CD14-positive monocyte (primary cell): ENCODE results near the gene AKT1. TPM values are rescaled to one million over a fixed set of nuclear protein-coding genes. Genes with fewer than 3 reads are reported as not detected.

ENCODE experiments used
- DNase-seq, 3 donors: peaks; one replicate each; pipeline ENCODE4 v3.0.0-alpha.2; 2011 to 2022
- H2AFZ ChIP-seq: 2 replicates; pipeline ENCODE4 v1.6.0; 2012; ENCODE audit warnings: mild to moderate bottlenecking, low read depth, low read length, inconsistent platforms; ENCODE audit not compliant: insufficient read depth, poor library complexity, severe bottlenecking
- H3K27ac ChIP-seq, 2 donors: 1 replicate in 1 of 2; 2 replicates in 1 of 2; pipeline ENCODE4 v1.5.1; 2012 to 2013; ENCODE audit warnings: low read length in 2 of 2, control low read depth in 1 of 2, inconsistent platforms in 1 of 2, low read depth in 1 of 2, mild to moderate bottlenecking in 1 of 2
- H3K27me3 ChIP-seq, 2 donors: one replicate each; pipeline versions ENCODE4 v1.6.0 to v1.6.1; 2011 to 2013; ENCODE audit warnings: low read length in 2 of 2; ENCODE audit not compliant: control insufficient read depth in 2 of 2, insufficient read depth in 2 of 2
- H3K36me3 ChIP-seq, 2 donors: replicated peaks in 1 of 2; 1 replicate in 1 of 2; 2 replicates in 1 of 2; pipeline versions ENCODE4 v1.5.1 to v1.6.1; 2012 to 2013; ENCODE audit warnings: low read length in 2 of 2, control low read depth in 1 of 2, inconsistent platforms in 1 of 2, mild to moderate bottlenecking in 1 of 2; ENCODE audit not compliant: insufficient read depth in 2 of 2, control insufficient read depth in 1 of 2
- H3K4me1 ChIP-seq, 2 donors: 1 replicate in 1 of 2; 2 replicates in 1 of 2; pipeline versions ENCODE4 v1.5.1 to v1.6.1; 2012 to 2013; ENCODE audit warnings: low read length in 2 of 2, control low read depth in 1 of 2, inconsistent platforms in 1 of 2, mild to moderate bottlenecking in 1 of 2, moderate library complexity in 1 of 2; ENCODE audit not compliant: insufficient read depth in 2 of 2, control insufficient read depth in 1 of 2
- H3K4me2 ChIP-seq: replicated peaks from 2 replicates; pipeline ENCODE3; 2012; ENCODE audit warnings: low read length, moderate library complexity, mild to moderate bottlenecking; ENCODE audit not compliant: poor library complexity, severe bottlenecking; ENCODE audit errors: extremely low read depth
- H3K4me3 ChIP-seq, 3 experiments: fragments of 200-600 bp in 1 of 3; sonication (generic) in 1 of 3; replicated peaks in 1 of 3; 1 replicate in 2 of 3; 2 replicates in 1 of 3; pipeline ENCODE4 v1.5.1; 2011 to 2013; ENCODE audit warnings: low read length in 3 of 3, mild to moderate bottlenecking in 3 of 3, control low read depth in 2 of 3, low read depth in 2 of 3, inconsistent platforms in 1 of 3, moderate library complexity in 1 of 3
- H3K79me2 ChIP-seq: 2 replicates; pipeline ENCODE4 v1.6.0; 2012; ENCODE audit warnings: mild to moderate bottlenecking, control low read depth, inconsistent platforms, low read length, moderate library complexity; ENCODE audit not compliant: insufficient read depth
- H3K9ac ChIP-seq: 2 replicates; pipeline ENCODE4 v1.6.0; 2017; ENCODE audit warnings: low read length, mild to moderate bottlenecking; ENCODE audit not compliant: insufficient read depth, poor library complexity, severe bottlenecking
- H3K9me3 ChIP-seq, 2 donors: replicated peaks in 1 of 2; 1 replicate in 1 of 2; 2 replicates in 1 of 2; pipeline versions ENCODE4 v1.5.1 to v1.6.1; 2012 to 2013; ENCODE audit warnings: low read length in 2 of 2, control low read depth in 1 of 2; ENCODE audit not compliant: control insufficient read depth in 1 of 2, insufficient read depth in 1 of 2
- H4K20me1 ChIP-seq: 2 replicates; pipeline ENCODE4 v1.6.0; 2012; ENCODE audit warnings: mild to moderate bottlenecking, low read length, control low read depth, moderate library complexity; ENCODE audit not compliant: insufficient read depth
- H3K27ac Mint-ChIP-seq, 7 donors: one replicate each; pipeline ENCODE4 v1.8.0; 2020; ENCODE audit warnings: mild to moderate bottlenecking in 7 of 7, mixed read lengths in 7 of 7, moderate library complexity in 6 of 7, inconsistent platforms in 2 of 7
- H3K27me3 Mint-ChIP-seq, 3 donors: one replicate each; pipeline ENCODE4 v1.8.0; 2021 to 2022; ENCODE audit warnings: low read depth in 3 of 3, mild to moderate bottlenecking in 3 of 3, mixed read lengths in 3 of 3, moderate library complexity in 3 of 3, inconsistent platforms in 1 of 3
- H3K36me3 Mint-ChIP-seq, 2 donors: one replicate each; pipeline ENCODE4 v1.8.0; 2020; ENCODE audit warnings: mixed read lengths in 2 of 2, inconsistent platforms in 1 of 2, mild to moderate bottlenecking in 1 of 2
- H3K4me1 Mint-ChIP-seq: one replicate; pipeline ENCODE4 v1.8.0; 2020; ENCODE audit warnings: mild to moderate bottlenecking, mixed read lengths
- H3K4me3 Mint-ChIP-seq, 2 donors: one replicate each; pipeline ENCODE4 v1.8.0; 2020; ENCODE audit warnings: mild to moderate bottlenecking in 2 of 2, mixed read lengths in 2 of 2, moderate library complexity in 1 of 2
- H3K9me3 Mint-ChIP-seq, 7 donors: one replicate each; pipeline ENCODE4 v1.8.0; 2020 to 2022; ENCODE audit warnings: mixed read lengths in 7 of 7, mild to moderate bottlenecking in 6 of 7, moderate library complexity in 6 of 7, inconsistent platforms in 2 of 7
- CTCF ChIP-seq: fragments of 200-600 bp; IDR thresholded peaks from one replicate; pipeline ENCODE4 v1.8.0; 2022; ENCODE audit warnings: antibody characterized with exemption, mild to moderate bottlenecking
- WGBS: methylation state at CpG from one replicate; pipeline ENCODE4 v1.1.5; 2013; ENCODE audit warnings: missing lambda C conversion rate; ENCODE audit not compliant: insufficient coverage; 5-methylcytosine and 5-hydroxymethylcytosine counted together
- intact Hi-C, 2 donors: fragments of 100-400 bp; cut with micrococcal nuclease; formaldehyde crosslinking; loops; one replicate each; pipeline versions ENCODE4 v1.15.0 to v1.15.1; 2023
- polyA plus RNA-seq, 3 donors: library from polyadenylated mRNA; depleted of rRNA in 1 of 3; unstranded in 2 of 3; stranded (reverse) in 1 of 3; fragments of 300-500 nt in 2 of 3; fragments of >200 nt in 1 of 3; fragmentation: Illumina TruSeq in 2 of 3; gene quantifications; 1 replicate in 2 of 3; 2 replicates in 1 of 3; pipeline ENCODE4 v1.2.3, GENCODE V29; 2012 to 2021

Gene AKT1
- polyA plus RNA-seq, 3 donors, result 7.2 to 180 (median 26.4) TPM

- no peak overlapping the region for H2AFZ ChIP-seq
- peak overlapping the region; percentile 64 for H3K4me2 ChIP-seq
- DNase-seq, result no peak
- H3K27me3 Mint-ChIP-seq, result peaks cover 0 to 2% (median 0%) of the 10 kb centered on the region in 3 donors
- peaks cover 77% of the 10 kb centered on the region for H4K20me1 ChIP-seq
- intact Hi-C loops, result no loop called here
- peak overlapping the region; percentile 53 to 77 for H3K27ac ChIP-seq
- TF ChIP-seq CTCF, result no peak
- H3K36me3 Mint-ChIP-seq, result peaks cover 20 to 48% of the 10 kb centered on the region in 2 donors
- peak overlapping the region in 1 of 3 experiments; percentile 60 for H3K4me3 ChIP-seq
- H3K79me2 ChIP-seq, result peaks cover 87% of the 10 kb centered on the region
- H3K9ac ChIP-seq, result peak overlapping the region; percentile 24
- WGBS, result 87% methylated on average over 9 of the region's 14 CpGs
- H3K9me3 Mint-ChIP-seq, result no peaks in the 10 kb centered on the region
- peaks cover 47% of the 10 kb centered on the region for H3K4me1 Mint-ChIP-seq
- H3K9me3 ChIP-seq, result no peaks in the 10 kb centered on the region
- H3K4me3 Mint-ChIP-seq, result peak overlapping the region in 1 of 2 donors; percentile 67
- H3K36me3 ChIP-seq, result peaks cover 33% of the 10 kb centered on the region in 2 donors
- no peaks in the 10 kb centered on the region for H3K27me3 ChIP-seq
- peak overlapping the region in 6 of 7 donors; percentile 62 to 90 (median 82) for H3K27ac Mint-ChIP-seq
- H3K4me1 ChIP-seq, result peaks cover 33 to 46% of the 10 kb centered on the region in 2 donors
Measured at GRCh38 chr14:104788161-104788818, 7.3 kb downstream of the AKT1 start.

- peaks cover 35 to 36% of the 10 kb centered on the region in 2 donors for H3K36me3 ChIP-seq
- 53% methylated on average over 5 of the region's 7 CpGs for WGBS
- H2AFZ ChIP-seq, result no peak overlapping the region
- intact Hi-C loops, result no loop called here
- H3K4me2 ChIP-seq, result peak overlapping the region; percentile 64
- H3K4me3 ChIP-seq, result peak overlapping the region in 1 of 3 experiments; percentile 60
- peak overlapping the region; percentile 43 for H3K9ac ChIP-seq
- H3K79me2 ChIP-seq, result peaks cover 81% of the 10 kb centered on the region
- DNase-seq, result peak; percentile 67 to 76 (median 76)
- peak overlapping the region; percentile 53 to 77 for H3K27ac ChIP-seq
- no peak for TF ChIP-seq CTCF
- Mint-ChIP-seq H3K27ac (peak overlapping the region in 6 of 7 donors; percentile 62 to 90 (median 82)), H3K4me3 (peak overlapping the region in 1 of 2 donors; percentile 67), H3K36me3 (peaks cover 21 to 43% of the 10 kb centered on the region in 2 donors), H3K27me3 (peaks cover 0 to 2% (median 0%) of the 10 kb centered on the region in 3 donors), H3K4me1 (peaks cover 41% of the 10 kb centered on the region), H3K9me3 (no peaks in the 10 kb centered on the region)
- peaks cover 29 to 41% of the 10 kb centered on the region in 2 donors for H3K4me1 ChIP-seq
- H3K27me3 ChIP-seq, result no peaks in the 10 kb centered on the region
- H4K20me1 ChIP-seq, result peaks cover 75% of the 10 kb centered on the region
- no peaks in the 10 kb centered on the region for H3K9me3 ChIP-seq
Measured at GRCh38 chr14:104787736-104788135, 7.8 kb downstream of the AKT1 start.
